Inferior parietal cortex (tissue), 1 donor: Measurements from ENCODE around the gene FNDC3B.

Source experiments
- DNase-seq: peaks from one replicate; pipeline ENCODE4 v3.0.0-alpha.2; 2016; ENCODE audit errors: extremely low spot score

FNDC3B gene

DNA sequence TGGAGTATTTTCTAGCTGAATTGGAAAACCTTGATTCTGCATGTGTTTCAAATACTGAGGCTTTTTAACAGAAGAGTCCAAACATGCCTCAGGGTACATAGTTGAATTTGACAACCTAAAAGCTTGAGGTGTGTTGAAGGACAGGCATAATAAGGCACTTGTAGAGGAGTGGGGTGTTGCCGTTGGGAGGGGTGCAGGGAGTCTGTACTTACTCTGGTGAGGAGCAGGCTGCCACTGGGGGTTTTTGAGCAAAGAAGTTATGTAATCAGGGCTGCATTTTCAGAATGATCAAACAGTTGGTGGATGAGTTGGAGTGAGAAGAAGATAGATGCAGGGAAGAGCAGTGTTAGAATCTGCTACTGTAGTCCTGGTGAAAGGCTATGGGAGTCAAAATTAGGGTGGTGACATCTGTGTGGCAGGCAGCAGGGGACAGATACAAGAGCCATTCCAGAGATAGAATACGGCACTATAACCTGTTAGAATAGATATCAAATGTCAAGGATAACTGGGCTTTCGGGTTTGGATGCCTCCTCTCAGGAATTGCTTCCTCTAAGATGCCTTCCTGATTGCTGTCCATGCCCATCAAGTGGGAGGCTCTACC lies 247.3 kb downstream of the FNDC3B start:
- DNase-seq: no peak

DNA sequence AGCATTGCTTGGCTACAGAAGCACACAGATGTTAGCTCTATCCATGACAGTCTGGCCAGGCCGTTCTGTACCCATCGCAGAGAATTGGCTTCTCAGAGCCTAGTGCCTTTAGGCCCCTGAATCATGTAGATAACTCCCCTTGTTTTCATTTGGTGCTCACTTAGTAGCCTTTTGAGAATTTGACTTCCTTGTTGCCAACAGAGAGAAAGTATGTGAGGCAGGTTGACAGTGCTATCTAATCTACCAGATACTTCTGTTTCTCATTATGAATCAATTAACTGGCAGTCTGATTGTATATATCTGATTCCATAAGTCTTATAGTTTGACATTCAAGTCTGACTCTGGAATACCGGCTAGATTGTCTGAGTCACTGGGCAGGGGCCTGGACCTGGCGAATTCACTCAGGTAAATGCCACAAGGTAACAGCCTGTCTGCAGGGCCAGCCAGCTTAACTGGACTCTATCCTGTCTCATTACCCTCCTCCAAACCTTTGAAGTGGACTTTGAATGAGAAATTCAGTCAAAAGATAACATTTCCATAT lies 248.6 kb downstream of the FNDC3B start:
- no peak for DNase-seq

DNA sequence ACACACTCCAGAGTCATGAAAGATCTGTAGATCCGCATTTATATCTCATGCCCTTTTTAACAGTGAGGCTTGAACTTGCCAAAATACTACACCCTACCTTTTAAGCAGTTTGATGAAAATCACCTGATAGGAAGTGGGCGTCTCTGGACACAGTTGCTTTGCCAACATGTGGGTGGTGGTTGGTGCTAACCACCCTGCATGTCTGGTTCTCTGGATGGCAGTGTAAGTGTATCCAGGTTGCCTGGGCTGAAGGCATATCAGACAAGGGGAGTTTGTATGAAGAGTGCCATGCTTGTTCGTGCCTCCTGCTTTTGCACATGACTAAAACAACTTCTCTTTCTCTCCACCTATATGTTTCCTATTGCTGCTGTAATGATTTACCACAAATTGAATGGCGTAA lies 249.3 kb downstream of the FNDC3B start:
- no peak for DNase-seq

DNA sequence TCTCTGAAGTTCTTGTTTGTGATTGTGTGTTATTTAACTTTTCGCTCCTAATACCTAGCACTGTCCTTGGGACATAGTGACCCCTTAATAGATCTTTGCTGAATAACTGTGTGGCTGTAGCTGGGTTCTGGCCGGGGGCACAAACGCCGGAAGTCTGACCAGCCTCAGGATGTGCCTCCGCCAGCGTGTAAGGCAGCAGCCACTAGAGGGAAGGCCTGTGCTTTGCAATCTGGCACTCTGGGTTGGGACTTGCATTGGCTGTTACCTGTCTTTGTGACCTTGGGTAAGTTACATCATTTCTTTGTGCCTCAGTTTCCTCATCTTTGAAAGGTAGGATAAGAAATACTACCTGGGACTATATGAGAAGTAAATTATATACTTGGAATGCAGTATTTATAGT lies 250.2 kb downstream of the FNDC3B start:
- DNase-seq: no peak

DNA sequence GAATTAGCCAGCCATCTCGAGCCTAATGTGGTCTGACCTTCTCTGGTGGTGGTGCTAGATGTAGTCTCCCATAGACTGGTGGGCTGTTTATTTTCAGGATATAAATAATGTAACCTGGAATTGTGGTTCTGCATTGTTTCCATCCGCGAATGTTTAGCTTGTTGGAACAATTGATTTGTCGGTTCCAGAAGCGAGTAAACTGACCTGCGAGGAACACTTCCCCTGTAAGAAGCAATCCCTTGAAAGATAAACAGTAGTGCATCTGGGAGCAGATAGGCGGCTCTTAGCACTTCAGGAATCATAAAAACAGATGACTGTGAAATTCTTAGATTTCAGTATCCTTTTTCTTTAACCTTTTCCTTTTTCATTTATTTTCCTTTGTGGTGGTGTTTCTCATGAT lies 251.1 kb downstream of the FNDC3B start:
- DNase-seq: no peak

DNA sequence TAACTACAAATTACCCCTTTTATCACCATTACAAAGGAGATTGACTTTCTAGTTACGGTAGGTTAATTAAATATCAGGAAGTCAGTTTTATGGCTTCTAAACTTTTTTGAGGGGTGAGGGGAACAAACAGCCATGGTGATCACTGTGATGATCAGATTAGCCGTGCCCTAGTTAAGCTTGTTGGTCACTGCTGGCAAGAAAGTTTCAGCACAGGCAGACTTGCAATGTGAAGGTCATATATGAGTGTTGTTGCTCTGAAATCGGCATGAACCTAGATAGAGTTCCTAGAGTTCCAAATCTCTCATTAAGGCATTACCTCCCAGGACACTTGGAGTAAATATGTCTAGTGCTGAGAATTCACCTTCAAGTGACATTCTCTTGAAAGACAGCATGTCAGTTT lies 252.3 kb downstream of the FNDC3B start:
- no peak for DNase-seq

DNA sequence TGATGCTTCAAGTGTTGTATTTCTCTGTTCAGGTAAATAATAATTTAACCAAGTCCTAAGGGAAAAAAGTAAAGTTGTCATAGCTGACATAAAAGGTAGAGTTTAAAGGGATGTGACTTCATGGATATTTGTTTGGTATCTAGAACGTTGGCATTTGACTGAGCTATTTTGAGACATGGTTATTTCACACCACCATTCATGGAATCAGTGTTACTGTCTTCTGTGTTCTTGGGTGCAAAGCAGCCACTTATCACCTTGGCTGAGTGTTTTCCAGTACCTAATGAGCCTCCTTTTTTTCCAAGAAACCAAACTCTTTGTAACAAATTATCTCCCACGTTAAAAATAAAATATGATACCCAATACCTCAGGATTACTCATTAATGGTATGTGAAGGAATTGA lies 253.0 kb downstream of the FNDC3B start:
- no peak for DNase-seq

DNA sequence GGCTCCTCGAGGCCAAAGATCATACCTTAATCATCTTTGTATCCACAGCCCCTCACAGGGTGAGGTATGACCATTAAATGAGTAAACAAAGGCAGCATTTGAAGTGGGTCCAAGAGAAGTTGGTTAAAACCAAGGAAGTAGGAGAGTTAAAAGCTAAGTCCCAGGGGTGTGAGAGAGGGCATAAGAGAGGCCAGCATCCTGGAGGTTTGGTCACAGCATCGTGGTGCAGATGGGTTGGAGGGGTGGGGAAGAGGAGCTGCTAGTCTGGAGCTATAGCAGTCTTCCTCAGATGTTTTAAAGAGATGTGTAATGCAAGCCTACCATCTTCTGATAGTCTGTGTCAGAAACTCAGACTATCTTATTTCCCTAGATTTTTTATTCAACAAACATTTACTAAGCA lies 253.7 kb downstream of the FNDC3B start:
- DNase-seq: no peak

DNA sequence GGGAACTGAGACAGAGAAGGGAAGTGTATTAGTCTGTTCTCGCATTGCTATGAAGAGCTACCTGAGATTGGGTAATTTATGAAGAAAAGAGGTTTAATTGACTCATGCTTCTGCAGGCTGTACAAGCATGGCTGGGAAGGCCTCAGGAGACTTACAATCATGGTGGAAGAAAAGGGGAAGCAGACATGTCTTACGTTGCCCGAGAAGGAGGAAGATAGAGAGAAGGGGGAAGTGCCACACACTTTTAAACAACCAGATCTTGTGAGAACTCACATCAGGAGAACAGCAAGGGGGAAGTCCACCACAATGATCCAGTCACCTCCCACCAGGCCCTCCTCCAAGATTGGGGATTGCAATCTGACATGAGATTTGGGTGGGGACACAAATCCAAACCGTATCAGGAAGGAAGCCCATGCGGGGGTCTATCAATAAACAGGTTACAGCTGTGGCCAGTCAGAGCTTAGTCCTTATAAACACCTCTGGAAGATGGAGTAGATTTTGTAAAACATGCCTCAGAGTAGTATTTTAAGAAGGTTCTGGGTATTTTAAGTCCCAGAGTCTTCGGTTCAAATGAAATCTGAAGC lies 254.9 kb downstream of the FNDC3B start:
- DNase-seq: no peak

DNA sequence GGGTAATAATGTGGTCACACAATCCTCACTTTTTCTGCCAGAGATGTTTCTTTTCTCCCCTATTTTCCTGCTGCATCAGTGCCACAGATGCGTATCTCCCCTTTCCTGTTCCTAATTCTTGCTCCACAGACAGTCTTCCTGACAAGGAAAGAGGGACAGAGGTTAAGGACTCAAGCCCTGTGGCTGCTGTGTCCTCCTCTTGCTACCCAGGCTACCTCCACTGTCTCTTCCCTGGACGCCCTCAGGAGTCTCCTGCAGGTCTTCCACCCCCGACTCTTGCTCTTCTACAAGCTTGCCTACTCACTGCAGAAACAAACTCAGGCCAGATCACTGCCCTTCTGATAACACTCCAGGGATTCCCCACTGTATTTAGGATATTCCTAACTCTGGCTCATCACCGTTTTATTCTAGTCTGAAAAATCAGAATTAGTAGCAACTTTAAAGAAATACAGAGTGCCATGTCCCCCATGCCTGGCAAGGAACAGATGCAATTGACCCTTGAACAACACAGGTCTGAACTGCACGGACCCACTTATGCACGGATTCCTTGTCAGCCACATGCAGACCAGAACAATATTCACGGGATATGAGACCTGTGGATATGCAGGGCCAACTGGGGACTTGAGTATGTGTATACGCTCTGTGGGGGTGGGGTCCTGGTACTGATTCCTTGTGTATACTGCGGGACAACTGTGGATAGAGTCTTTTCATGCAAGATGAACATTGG lies 257.0 kb downstream of the FNDC3B start:
- no peak for DNase-seq

DNA sequence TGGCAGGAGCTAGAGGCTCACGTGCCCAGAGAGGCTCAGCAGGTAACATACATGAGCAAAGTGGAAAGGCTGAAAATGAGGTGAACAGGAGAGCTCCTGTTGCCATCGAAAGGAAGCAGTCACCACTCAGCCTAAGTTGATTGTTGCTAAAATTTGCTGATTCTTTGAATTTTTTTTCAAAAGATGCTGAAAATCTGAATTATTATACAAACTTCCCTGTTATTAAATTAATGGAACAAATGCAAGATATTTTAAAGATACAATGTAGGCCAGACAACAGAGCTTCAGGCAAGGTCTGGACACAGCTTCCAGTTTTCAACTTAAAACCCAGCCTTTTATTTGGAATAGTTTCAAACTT lies 257.6 kb downstream of the FNDC3B start:
- DNase-seq: no peak

DNA sequence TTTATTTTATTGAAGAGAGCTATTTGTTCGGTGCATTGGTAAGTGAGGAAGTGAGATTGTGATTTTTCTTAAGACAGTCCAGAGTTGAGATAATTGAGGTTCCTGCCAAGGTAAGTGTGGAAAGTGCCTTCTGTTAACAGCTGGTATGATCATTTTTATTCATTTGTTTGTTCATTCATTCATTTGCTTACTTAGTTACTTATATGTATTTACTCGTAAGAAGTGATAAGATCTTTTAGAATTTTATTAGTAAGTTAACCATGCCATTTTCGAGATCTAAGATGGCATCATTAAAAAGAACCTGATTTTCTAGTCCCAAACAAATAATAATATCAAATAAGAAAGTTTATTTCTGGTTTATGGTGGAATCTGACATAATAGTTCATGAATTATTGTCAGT lies 258.9 kb downstream of the FNDC3B start:
- DNase-seq: no peak

DNA sequence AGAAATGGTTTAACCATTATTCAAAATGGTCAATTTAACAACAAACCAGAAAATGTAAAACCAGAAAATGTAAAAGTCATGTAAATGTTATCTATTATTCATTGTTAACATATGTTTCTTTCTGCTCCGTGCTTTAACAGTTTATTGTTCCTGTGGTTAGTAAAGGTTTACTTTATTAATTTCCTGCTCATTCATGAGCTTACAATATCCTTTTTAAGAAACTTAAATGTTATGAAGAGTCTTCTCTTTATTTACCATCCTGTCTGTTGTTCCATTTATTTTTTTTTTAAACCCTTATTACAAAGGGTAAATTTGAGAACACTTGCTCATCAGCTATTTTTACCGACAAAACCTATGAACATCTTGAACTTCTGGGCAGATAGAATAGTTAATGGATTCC lies 260.8 kb downstream of the FNDC3B start:
- DNase-seq: no peak

DNA sequence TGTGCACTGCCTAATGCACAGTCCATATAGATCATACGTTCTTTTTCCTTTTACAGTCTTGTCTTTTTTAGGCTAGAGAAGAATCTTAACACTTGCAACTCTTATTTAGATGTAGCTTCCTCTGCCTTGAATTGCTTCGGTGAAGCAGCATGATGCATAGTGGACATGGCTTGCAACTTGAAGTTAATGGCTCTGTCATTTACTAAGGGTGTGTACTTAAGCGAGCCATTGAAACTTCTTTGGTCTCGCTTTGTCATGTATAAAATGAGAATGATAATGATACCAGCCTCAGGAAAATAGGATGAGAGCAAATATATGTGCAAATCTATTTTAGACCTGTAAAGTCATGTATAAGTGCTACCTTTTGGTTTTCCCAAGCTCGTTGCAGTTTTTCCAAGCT lies 261.5 kb downstream of the FNDC3B start:
- no peak for DNase-seq

DNA sequence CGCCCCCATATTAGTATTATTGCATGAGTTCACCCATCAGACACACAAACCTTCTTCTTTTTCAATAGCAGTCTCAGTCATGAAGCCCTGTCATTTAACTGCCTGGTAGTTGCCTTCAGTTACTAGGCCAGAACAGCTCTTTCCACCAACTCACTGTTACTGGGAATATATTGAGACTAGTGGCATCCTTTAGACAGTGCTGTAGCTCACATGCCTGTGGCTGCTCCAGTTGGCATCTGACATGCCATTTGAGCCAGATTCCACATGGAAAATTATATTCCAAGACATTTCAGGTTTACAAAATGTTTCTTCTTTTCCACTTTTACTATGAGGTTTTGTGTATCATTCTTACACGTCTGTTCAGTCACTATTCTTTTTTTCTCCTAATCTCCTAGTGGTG lies 262.8 kb downstream of the FNDC3B start:
- DNase-seq: no peak

DNA sequence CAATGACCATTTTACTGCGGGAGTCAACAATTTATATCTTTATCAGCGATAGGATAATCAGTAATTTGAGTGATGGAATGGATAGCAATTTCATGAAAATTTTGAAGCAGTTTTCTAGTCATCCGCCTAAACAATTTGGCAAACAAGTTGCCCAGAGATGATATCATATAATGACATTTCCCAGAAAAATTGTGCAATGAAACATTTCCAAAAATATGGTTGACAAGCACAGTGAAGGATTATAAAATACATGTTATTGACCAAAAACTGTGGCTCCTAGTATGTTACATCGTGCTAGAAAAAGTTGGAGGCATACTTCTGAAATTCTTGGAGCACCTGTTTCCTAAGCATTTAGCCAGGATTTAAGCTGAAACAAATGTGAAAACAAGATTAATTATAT lies 263.8 kb downstream of the FNDC3B start:
- no peak for DNase-seq

DNA sequence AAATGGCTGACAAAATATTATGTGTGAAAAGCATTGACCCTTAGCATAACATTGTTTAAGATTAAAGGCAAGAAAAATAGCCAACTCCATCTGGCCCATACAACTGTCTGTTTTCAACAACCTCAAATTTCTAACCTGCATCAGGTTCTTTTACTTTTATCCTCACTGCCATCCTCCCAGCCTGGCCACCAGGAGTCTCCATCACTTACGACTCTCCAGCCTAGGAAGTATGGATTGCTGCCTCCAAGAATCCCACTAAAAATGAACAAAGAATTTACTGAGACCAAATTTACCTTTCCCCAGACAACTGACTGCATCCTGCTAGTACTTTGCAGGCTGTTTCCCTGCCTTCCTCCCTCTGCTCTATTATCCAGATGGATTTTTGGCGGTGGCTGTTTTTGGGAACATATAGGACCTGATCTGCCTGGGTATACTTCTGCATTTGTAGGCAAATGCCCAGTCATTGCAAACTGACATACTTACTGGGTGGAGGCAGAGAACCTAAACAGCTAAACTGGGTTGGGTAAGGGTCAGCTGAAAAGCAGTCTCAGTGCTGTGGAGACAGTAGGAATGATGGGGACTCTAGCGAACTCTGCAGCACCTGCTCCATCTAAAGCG lies 264.7 kb downstream of the FNDC3B start:
- no peak for DNase-seq

DNA sequence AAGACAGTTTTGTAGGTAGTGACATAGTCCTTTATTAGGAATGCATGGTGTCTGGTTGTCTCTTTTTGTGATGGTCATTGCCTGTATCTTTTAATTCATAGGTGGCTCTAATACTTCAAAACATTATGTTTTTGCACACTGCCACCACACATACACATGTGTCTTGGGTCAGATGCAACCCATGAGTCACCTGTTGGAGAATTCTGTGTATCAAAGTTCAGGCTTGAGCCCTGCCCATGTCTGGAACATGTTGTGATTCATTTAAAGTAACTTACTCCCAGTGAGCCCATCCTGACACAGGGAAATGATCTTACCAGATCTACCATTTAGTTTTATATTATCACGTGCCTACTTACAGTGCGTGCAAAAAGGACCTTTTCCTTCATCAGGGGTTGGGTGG lies 266.2 kb downstream of the FNDC3B start:
- DNase-seq: no peak

DNA sequence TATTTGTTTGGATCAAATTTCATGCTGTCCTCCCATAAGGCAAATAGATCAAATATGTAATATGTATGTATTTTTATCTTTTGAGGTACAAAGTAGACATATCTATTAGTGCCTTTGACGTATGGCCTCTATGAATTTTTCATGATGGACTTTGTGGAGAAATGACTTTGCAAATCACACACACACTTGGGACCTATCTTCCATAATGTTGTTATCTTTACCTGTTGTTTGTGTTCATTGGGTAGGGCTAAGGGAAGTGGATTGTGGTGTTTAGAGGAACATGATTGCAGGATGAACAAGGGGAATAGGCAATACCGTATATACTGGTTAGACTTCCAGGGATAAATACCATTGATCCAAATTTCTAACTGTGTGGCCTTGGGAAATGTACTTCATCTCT lies 266.6 kb downstream of the FNDC3B start:
- DNase-seq: no peak

DNA sequence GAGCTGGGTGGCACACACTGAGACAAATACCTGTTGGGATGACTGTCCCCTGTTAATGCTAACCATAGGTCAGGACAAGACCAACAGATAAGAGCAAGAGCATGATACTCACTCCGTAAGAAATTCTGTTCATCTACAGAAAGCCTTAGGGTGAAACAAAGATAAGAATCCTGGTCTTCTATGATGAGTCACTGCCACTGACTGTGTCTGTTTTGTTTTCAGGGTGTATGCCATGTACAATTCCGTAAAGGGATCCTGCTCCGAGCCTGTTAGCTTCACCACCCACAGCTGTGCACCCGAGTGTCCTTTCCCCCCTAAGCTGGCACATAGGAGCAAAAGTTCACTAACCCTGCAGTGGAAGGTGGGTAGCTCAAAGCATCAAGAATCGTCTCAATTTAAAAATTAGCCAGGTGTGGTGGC lies 267.8 kb downstream of the FNDC3B start:
- DNase-seq: no peak

DNA sequence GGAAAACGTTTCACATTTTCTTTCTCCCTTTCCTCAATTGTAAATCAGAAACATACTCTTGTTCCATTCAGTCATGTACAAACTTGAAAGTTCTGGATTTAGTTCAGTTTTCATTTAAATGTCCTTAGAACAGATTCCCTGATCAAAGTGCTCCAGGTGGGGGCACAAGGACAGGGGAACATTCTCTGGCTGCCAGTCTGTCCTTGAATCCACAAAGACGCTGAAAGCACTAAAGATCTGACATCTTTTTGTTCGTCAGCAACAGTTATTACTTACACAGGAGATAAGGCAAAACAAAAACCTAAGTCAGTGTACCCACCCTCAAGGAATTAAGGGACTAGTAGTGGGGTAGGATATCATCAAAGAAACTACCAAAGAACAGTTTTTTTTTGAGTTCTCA lies 269.7 kb downstream of the FNDC3B start:
- DNase-seq: no peak

DNA sequence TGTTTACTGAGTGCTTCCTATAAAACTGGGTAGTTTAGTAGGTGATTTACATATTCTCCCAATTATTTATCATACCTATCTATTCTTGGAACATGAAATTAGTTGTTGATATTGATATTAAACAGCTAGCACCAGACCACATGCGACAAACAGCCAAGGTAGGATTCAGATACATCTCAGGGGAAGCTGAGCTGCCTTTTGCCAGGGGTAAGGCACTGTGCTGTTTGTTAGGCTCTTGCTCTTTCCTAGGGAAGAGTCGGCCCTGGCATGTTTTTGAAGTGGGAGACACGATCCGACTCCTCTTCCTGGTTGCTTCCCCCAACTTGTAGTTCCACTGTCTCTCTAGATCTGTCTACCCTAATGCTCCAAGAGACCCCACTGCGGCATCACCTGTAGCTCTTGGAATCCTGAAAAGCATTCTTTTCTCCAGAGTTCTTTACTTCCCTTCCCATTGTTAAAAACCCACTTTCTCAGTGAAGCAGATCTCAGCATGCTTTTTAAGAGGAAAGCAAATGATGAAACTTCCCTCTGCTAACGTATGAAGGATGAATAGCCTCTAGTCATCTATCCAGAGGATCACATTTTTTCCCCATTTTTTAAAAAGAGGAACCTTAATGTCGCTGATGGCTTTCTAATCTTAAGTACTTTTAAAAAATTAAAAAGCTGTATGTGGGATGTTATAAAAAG lies 270.5 kb downstream of the FNDC3B start:
- DNase-seq: no peak
